Stimulated activated memory B cell treated with anti-CD40 and anti-IgM and Interleukin-4, amounts not matched to agents 10 μg/mL and 1 μg/mL and 100 μg/mL, for 72 hours (primary cell): ENCODE data around the gene IMMP2L.

Experiments used
- ATAC-seq: fragments of 150-1000 bp; cut with Tn5 transposase; 2 replicates; pipeline ENCODE4 v1.10.0; 2021
- H3K27ac Mint-ChIP-seq: one replicate; pipeline ENCODE4 v1.8.0; 2022; ENCODE audit warnings: mild to moderate bottlenecking, mixed read lengths
- H3K27me3 Mint-ChIP-seq: one replicate; pipeline ENCODE4 v1.8.0; 2022; ENCODE audit warnings: mixed read lengths
- H3K36me3 Mint-ChIP-seq: one replicate; pipeline ENCODE4 v1.8.0; 2022; ENCODE audit warnings: mixed read lengths
- H3K4me1 Mint-ChIP-seq: one replicate; pipeline ENCODE4 v1.8.0; 2022; ENCODE audit warnings: mixed read lengths
- H3K4me3 Mint-ChIP-seq: one replicate; pipeline ENCODE4 v1.8.0; 2022; ENCODE audit warnings: mild to moderate bottlenecking, moderate library complexity, mixed read lengths
- H3K9me3 Mint-ChIP-seq: one replicate; pipeline ENCODE4 v1.8.0; 2022; ENCODE audit warnings: mixed read lengths

IMMP2L gene

DNA sequence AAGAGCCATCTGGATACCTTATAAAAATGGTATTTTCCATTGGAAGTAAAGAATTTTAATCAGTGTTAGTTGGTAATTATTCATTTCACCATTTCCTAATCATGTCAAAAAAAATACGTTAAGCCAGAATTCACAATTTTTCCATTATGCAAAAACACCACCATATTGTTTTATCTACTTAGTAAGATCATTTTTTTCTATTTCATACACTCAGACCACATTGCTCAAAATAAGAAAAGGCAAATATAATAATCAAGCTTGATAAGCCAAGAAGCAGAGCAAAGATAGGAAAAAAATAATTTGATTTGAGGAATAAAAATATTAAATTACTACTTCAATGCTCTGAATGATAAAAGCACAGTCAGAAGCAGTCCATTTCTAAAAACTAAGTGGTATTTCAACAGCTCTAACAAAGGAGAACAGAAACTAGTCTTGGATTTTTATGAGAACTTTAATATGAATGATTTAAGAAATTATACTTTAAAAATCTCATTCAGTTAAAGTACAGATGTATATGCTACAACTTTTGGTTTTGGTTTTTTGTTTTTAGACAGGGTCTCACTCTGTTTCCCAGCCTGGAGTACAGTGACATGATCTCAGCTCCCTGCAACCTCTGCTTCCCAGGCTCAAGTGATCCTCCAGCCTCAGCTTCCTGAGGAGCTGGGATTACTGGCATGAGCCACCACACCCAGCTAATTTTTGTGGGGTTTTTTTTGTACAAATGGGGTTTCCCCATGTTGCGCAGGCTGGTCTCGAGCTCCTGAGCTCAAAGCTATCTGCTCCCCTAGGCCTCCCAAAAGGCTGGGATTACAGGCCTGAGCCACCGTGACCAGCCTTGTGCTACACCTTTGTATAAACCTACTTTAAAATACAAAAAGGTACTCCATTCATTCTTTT lies 424.7 kb downstream of the IMMP2L start:
- Mint-ChIP-seq H3K27me3 (no peaks in the 10 kb centered on the region), H3K4me3 (peak overlapping the region; percentile 54), H3K36me3 (no peaks in the 10 kb centered on the region), H3K9me3 (no peaks in the 10 kb centered on the region), H3K4me1 (peaks cover 32% of the 10 kb centered on the region), H3K27ac (peak overlapping the region; percentile 94)
- peak; percentile 91 for ATAC-seq

DNA sequence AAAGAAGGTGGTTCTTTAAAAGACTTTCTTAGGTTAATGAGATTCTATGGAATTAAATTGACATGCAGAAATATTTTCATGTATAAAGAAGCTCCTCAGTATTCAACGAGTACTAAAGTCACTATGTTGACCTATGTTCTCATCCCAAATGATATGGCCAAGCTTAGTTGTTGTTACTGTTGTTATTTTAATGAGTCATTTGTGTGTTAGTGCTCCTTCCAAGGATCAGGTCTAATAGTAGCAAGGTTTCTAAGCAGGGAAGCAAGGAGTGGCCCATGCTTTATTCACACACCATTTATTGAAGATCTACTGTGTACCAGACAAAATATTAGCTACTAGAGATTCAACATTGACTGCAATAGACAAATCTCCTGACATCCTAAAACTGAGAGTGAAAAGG lies 429.5 kb downstream of the IMMP2L start:
- Mint-ChIP-seq H3K4me1 (peaks cover 4% of the 10 kb centered on the region), H3K4me3 (no peak overlapping the region), H3K36me3 (no peaks in the 10 kb centered on the region)

DNA sequence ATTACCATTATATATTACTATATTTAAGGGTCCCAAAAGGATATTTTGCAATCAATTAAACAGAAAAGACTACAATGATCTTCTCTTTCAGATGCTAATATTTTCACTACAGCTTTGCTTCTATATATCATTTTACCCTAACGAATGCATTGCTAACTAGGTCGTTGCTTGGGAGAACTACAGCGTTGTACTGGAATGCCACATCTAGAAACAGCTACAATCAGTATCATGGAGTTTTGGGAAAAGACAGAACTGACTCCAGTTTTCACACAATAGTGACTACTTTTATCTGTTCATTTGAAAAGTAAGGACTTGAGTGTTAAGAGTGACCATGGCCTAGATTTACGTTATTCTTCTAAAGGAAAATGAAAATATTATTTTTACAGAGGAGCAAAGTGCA lies 432.9 kb downstream of the IMMP2L start:
- Mint-ChIP-seq H3K4me1 (no peaks in the 10 kb centered on the region), H3K4me3 (no peak overlapping the region), H3K36me3 (no peaks in the 10 kb centered on the region), H3K9me3 (no peaks in the 10 kb centered on the region), H3K27me3 (no peaks in the 10 kb centered on the region), H3K27ac (no peak overlapping the region)
- no peak for ATAC-seq

More for the DNA sequence above, 429.5 kb downstream of the IMMP2L start:
- ATAC-seq: no peak
- H3K9me3 Mint-ChIP-seq: no peaks in the 10 kb centered on the region
- H3K27me3 Mint-ChIP-seq: no peaks in the 10 kb centered on the region
- H3K27ac Mint-ChIP-seq: no peak overlapping the region

DNA sequence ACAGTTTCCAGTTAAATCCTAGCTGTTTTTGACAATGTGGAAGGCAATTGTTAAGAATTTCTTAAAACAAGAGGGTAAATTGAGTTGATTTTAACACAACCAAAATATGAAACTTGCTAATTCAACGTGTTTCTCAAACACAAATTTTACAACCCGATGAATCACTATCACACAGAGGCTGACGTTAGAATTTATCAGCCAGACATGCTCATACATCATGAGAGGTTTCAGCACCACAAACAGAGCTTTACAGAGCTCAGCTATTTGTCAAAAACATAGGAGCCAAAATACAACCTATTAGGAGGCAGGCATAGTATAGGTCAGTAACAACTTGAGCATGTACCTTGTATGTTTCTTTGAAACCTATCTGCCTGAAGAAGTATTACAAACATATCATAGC lies 435.3 kb downstream of the IMMP2L start:
- no peak overlapping the region for H3K4me3 Mint-ChIP-seq
- H3K27ac Mint-ChIP-seq: no peak overlapping the region
- no peaks in the 10 kb centered on the region for H3K4me1 Mint-ChIP-seq
- no peak for ATAC-seq
- no peaks in the 10 kb centered on the region for H3K36me3 Mint-ChIP-seq
- H3K9me3 Mint-ChIP-seq: no peaks in the 10 kb centered on the region
- H3K27me3 Mint-ChIP-seq: no peaks in the 10 kb centered on the region

DNA sequence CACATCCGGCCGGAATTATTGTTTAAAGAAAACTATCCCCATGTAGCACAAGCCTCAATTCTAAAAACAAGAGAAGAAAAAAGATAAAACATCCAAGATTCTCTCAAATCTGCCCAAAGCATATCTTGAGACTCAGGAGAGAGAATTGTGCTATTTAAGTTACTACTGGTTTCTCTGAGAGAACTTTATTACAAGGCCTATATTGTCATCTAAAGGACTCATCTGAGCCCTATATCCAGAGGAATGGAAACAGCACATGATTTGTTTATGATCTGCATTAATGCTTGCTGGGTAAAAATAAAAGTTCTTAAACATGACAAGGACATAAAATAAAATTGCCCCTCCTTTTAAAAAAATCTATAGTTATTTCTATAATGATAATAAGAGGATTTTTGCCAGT lies 446.3 kb downstream of the IMMP2L start:
- Mint-ChIP-seq H3K27me3 (no peaks in the 10 kb centered on the region), H3K36me3 (peaks cover 6% of the 10 kb centered on the region)

DNA sequence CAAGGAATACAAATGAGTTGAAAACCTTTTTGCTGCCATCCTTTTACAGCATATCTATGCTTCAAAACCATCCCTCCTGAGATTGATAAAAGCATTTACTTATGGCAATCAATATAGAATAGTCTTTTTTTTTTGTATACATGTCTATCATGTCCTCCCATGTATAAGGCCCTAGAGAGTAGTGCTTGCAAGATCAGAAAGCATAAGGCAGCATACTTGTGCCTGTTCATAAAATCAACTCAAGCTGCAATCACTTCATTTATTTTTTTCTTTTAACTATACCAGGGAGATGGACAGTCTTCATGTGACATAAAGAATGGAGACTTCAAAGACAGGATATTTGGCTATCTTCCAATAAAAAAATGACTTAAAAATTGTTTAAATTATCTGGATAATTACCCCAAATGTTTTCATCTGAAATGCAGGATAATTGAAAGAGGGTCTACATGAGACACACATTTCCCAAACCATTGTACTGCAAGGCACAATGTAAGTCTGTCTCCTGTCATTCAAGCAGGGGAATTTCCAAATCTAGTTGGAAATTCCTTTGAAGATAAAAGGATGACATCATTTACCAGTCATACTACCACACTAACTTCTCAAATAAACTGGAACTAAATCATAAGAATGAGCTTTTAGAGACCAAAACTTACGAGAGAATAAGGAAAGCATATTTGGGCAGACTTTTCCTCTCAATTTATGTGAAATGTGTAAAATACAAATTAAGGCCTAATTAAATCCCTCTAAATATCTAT lies 448.9 kb downstream of the IMMP2L start:
- Mint-ChIP-seq H3K4me1 (peaks cover 4% of the 10 kb centered on the region), H3K27ac (peak overlapping the region; percentile 53), H3K9me3 (no peaks in the 10 kb centered on the region), H3K27me3 (no peaks in the 10 kb centered on the region), H3K4me3 (no peak overlapping the region), H3K36me3 (peaks cover 6% of the 10 kb centered on the region)
- ATAC-seq: no peak

More for the DNA sequence above, 446.3 kb downstream of the IMMP2L start:
- ATAC-seq: no peak
- no peak overlapping the region for H3K4me3 Mint-ChIP-seq
- peaks cover 4% of the 10 kb centered on the region for H3K4me1 Mint-ChIP-seq
- no peaks in the 10 kb centered on the region for H3K9me3 Mint-ChIP-seq
- no peak overlapping the region for H3K27ac Mint-ChIP-seq

DNA sequence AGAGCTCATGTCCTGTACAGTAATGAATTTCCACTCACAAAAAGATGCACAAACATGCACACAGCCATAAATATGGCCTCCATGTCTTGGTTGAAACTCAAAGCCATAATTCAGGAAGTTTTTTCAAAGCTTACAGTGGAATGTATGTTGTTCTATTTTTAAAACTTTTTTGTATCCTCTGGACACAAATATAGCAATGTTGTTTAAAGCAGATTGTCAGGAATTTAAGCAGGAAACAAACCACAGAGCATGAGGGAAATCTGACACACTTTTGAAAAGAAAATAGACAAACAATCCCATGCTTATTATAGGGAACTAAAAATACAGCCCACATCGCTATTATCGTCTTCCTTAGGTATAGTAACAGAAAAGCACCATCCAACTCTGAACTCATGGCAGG lies 449.9 kb downstream of the IMMP2L start:
- ATAC-seq: no peak
- Mint-ChIP-seq H3K27ac (no peak overlapping the region), H3K27me3 (no peaks in the 10 kb centered on the region), H3K9me3 (no peaks in the 10 kb centered on the region), H3K4me3 (no peak overlapping the region), H3K36me3 (peaks cover 6% of the 10 kb centered on the region), H3K4me1 (peaks cover 4% of the 10 kb centered on the region)

DNA sequence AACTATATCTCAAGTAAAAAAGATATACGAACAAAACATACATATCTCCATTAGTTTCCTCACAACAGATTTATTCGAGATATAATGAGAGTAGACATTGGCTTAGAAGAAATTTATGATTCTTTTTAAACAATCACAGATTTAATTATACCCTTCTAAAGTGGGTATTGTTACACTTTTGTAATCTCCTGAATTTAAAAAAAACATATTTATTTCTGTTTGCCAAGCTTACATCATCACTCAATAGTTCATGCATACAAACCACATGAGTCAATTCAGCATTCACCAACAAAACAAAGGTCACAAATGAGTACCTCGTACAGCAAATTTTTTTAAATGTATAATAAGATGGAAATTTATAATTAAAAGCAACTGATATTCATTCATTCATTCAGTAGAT lies 453.8 kb downstream of the IMMP2L start:
- peaks cover 28% of the 10 kb centered on the region for H3K4me1 Mint-ChIP-seq
- ATAC-seq: no peak
- H3K4me3 Mint-ChIP-seq: no peak overlapping the region
- H3K27me3 Mint-ChIP-seq: no peaks in the 10 kb centered on the region
- H3K27ac Mint-ChIP-seq: no peak overlapping the region
- peaks cover 6% of the 10 kb centered on the region for H3K36me3 Mint-ChIP-seq
- no peaks in the 10 kb centered on the region for H3K9me3 Mint-ChIP-seq

DNA sequence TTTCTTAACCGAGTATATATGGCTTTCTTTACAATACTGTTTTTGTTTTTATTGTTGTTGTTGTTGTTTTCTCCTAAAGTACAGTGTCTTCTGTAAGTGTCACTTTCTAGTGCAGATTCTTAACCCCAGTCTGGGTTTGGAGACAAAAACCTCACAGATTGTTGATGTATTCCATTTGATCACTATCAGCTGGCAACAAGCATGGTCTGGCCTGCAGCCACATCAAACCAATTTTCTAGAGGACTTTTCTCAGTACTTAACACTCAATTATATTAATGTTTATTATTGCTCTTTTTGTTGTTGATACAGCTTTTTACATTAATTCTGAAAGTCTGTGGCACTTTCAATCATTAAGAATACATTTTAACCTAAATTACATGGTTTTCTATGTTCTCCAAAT lies 454.3 kb downstream of the IMMP2L start:
- ATAC-seq: no peak
- Mint-ChIP-seq H3K4me3 (no peak overlapping the region), H3K9me3 (no peaks in the 10 kb centered on the region), H3K27ac (no peak overlapping the region), H3K4me1 (peaks cover 30% of the 10 kb centered on the region), H3K27me3 (no peaks in the 10 kb centered on the region), H3K36me3 (peaks cover 6% of the 10 kb centered on the region)

DNA sequence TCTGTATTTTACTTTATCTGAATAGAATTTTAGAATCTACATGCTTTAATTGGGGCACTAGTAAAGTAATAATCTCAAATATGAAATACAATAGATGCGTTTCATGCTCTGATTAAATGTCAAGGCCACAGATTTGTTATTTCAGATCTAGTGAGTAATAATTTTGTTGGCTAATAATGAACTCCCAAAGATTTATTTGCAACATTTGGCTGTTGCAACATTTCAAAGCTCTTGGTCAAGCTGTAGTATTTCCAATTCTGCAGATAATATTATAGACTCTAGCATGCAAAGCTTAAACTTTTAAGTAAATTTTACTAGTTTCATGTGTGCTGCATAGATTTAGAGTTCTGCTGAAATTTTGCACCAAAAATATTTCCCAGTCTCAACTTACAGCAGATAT lies 454.7 kb downstream of the IMMP2L start:
- Mint-ChIP-seq H3K36me3 (peaks cover 6% of the 10 kb centered on the region), H3K9me3 (no peaks in the 10 kb centered on the region), H3K27me3 (no peaks in the 10 kb centered on the region), H3K27ac (no peak overlapping the region), H3K4me1 (peaks cover 31% of the 10 kb centered on the region), H3K4me3 (no peak overlapping the region)
- ATAC-seq: no peak

DNA sequence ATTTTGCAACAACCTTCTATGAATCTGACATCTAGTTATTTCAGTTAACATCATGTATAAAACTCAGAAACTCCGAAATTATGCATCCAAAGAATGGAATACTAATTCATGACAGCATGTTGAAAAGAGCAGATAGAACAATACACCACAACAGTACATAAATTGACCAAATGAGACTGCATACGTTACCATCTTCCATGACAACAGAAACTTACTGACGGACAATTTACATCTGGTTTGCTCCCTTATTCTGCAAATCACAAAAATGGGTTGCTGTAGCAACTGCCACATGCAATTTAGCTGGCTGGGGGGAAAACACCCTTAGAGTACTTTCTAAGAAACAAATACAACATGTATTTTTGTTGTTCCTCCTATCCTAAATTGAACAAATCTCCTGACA lies 457.0 kb downstream of the IMMP2L start:
- Mint-ChIP-seq H3K9me3 (no peaks in the 10 kb centered on the region), H3K36me3 (no peaks in the 10 kb centered on the region), H3K4me1 (peaks cover 31% of the 10 kb centered on the region), H3K27ac (peak overlapping the region; percentile 83), H3K4me3 (no peak overlapping the region), H3K27me3 (no peaks in the 10 kb centered on the region)
- no peak for ATAC-seq

DNA sequence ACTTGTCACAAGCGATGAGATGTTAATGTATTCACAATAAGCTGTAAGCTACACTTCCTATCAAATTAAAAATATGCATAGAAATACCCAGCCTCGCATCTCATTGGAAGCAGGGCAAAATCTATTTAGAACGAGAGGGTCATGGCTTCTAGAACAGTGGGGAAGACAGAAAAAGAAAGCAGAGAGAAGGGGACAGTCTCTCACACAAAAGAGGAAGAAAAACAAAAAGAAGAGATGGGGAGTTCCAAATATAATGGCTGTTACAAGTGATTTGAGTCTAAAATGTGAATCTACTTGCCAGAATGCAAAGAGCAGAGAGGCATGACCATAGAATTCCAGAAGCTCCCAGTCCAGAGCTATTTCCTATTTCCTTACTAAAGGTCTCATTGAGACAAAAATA lies 457.6 kb downstream of the IMMP2L start:
- peak; percentile 57 for ATAC-seq
- peak overlapping the region; percentile 83 for H3K27ac Mint-ChIP-seq
- no peaks in the 10 kb centered on the region for H3K36me3 Mint-ChIP-seq
- H3K9me3 Mint-ChIP-seq: no peaks in the 10 kb centered on the region
- no peaks in the 10 kb centered on the region for H3K27me3 Mint-ChIP-seq
- H3K4me1 Mint-ChIP-seq: peaks cover 31% of the 10 kb centered on the region
- peak overlapping the region; percentile 3 for H3K4me3 Mint-ChIP-seq

DNA sequence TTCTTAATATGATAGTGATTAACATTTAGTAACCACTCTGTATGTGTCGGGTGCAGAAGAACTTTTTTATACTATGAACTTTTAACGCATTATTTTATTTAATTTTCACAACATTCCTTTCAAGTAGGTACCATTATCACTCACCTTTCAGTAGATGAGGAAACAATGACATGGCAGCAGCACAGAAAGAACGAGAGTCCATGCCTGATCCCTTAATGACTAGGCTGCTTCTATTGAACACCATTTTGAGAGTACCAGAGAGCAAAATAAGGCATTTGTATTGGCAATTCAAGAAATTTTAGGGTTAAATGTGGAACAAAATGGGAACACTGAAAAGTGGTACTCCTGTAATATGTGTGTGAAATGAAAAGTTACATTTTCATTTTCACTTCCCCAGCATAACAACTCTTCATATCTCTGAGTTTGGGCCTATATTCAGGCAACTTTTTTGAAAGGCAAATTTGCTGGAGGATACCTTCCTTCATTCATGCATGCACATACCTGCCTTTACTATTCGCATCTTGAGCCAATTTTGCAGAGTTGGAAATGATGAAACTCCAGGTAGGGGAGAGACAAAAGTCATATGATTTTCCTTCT lies 458.5 kb downstream of the IMMP2L start:
- Mint-ChIP-seq H3K27me3 (no peaks in the 10 kb centered on the region), H3K27ac (peak overlapping the region; percentile 83), H3K9me3 (no peaks in the 10 kb centered on the region), H3K4me3 (no peak overlapping the region), H3K36me3 (no peaks in the 10 kb centered on the region), H3K4me1 (peaks cover 31% of the 10 kb centered on the region)
- ATAC-seq: peak; percentile 51

DNA sequence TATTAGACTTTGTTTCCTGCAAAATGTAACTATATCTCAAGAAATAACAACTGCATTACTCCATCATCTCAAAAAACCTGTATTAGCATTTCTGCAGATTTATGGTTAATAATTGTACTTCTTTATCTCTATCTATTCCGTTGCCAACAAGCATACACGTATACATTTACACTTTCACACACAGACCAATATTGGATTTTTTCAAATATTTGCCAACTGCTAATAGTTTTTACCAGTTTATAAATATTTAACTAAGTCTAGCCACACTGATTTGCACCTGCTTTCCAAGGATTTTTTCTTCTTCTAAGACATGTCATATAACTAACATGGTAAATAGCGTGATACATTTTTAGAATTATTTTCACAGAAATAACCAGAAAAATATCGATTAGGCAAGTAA lies 459.2 kb downstream of the IMMP2L start:
- no peak overlapping the region for H3K4me3 Mint-ChIP-seq
- ATAC-seq: no peak
- H3K36me3 Mint-ChIP-seq: no peaks in the 10 kb centered on the region
- H3K27me3 Mint-ChIP-seq: no peaks in the 10 kb centered on the region
- H3K9me3 Mint-ChIP-seq: no peaks in the 10 kb centered on the region
- peak overlapping the region; percentile 83 for H3K27ac Mint-ChIP-seq
- peaks cover 31% of the 10 kb centered on the region for H3K4me1 Mint-ChIP-seq

DNA sequence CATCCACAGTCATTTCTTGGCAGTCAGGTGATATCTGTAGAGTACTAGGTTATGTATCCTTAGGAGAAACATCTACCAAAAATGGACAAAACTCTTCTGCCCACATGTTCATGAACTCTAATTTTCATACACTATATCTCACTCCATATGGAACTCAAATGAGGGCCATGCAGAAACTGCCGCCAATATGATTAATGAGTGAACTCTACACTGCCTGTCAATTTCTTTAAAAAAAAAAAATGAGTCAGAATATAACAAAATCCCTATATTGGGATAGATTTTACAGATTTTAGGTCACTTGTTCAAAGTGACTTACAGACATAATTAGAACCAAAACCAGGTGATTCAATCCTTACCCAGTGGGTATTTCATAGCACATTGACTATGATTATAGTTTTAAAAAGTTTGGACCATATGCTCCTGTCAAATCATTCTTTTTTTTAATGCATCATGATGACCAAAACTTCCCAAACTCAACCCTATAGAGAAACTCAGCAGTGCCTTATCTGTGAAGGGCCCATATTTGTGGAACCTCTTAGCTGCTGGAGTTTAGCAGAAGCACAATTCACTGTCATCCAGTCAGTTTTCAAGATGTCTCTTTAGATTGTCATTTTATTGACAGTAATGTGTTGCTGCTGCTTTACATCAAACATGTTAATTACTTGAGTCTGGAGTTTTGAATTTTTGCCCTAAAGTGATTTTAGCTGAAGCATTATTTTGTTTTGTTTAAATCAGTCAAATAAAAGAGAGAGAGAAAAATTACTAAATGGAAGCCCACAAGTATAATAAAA lies 460.2 kb downstream of the IMMP2L start:
- no peak overlapping the region for H3K4me3 Mint-ChIP-seq
- peaks cover 31% of the 10 kb centered on the region for H3K4me1 Mint-ChIP-seq
- H3K36me3 Mint-ChIP-seq: no peaks in the 10 kb centered on the region
- no peak for ATAC-seq
- no peaks in the 10 kb centered on the region for H3K9me3 Mint-ChIP-seq
- no peaks in the 10 kb centered on the region for H3K27me3 Mint-ChIP-seq
- no peak overlapping the region for H3K27ac Mint-ChIP-seq
